ENCODE data around the gene GPR25.

Gene GPR25

DNA sequence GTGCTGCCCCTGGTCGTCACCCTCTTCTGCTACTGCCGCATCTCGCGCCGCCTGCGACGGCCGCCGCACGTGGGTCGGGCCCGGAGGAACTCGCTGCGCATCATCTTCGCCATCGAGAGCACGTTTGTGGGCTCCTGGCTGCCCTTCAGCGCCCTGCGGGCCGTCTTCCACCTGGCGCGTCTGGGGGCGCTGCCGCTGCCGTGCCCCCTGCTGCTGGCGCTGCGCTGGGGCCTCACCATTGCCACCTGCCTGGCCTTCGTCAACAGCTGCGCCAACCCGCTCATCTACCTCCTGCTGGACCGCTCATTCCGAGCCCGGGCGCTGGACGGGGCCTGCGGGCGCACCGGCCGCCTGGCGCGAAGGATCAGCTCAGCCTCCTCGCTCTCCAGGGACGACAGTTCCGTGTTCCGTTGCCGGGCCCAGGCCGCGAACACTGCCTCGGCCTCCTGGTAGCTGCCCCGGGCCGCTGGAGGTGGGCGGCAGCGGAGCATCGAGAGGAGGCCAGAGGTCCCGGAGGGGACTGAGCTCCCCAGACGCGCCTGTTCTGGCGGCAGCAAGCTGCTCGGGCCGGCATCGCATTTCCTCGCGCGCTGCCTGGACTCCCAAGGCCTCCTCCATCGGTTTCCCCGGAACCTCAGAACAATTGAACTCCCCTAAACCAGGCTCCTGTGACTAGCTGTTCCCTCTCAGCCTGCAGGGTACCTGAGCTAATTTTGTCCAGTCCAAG, 1.1 kb downstream of the GPR25 start:
- no peak for DNase-seq

GRCh38 chr1:200874694-200875093, 1.9 kb downstream of the GPR25 start:
- DNase-seq, result no peak

GRCh38 chr1:200875416-200875815, 2.6 kb downstream of the GPR25 start:
- DNase-seq, result no peak

- DNase-seq, result no peak
These were observed 4.2 kb downstream of the GPR25 start for GRCh38 chr1:200877010-200877409.

GRCh38 chr1:200877839-200878551, 5.2 kb downstream of the GPR25 start:
- no peak for DNase-seq

DNA sequence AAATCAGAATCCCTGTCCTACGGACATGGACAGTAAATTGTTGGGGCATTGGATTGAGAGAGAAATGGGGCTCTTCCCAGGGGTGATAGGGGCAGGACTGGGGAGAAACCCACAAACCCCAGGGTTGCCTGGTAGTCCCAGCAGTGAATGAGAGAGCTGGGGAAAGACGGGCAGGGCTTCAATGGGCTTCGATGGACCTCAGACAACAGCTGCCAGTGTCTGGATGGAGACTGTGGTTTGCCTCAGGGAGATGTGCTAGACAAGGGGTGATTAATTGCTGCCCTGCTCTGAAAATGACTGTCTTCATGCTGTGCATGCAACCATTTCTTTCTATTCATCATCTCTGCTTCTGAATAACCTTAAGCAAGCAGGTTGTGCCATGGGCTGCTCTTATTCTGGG, 7.4 kb downstream of the GPR25 start:
- DNase-seq, result no peak

DNA sequence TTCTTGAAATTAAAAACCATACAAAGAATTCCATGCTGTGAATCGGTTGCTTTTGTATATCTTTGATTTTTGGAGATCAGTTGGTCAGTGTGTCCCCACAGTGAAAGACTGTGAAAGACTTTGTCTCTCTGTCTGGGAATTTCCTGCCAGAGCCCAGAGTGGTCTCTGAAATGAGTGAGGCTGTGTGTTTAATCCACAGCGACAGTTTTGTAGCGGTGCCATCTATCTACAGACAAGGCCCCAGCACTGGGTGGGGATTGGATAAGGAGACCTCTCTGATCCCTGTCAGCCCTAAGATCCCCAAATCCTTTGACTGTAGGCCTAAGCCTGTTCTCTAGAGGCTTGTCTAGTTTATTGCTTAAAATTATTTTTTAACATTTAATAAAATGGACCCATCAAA, 10.3 kb downstream of the GPR25 start:
- DNase-seq, result no peak

GRCh38 chr1:200885623-200886402, 13.0 kb downstream of the GPR25 start:
- no peak for DNase-seq

- DNase-seq, result no peak
These were observed 13.8 kb downstream of the GPR25 start for GRCh38 chr1:200886594-200886993.

- no peak for DNase-seq
These were observed 14.3 kb downstream of the GPR25 start for GRCh38 chr1:200887036-200887435.

- DNase-seq, result no peak
These were observed 15.1 kb downstream of the GPR25 start for GRCh38 chr1:200887772-200888348.

DNA sequence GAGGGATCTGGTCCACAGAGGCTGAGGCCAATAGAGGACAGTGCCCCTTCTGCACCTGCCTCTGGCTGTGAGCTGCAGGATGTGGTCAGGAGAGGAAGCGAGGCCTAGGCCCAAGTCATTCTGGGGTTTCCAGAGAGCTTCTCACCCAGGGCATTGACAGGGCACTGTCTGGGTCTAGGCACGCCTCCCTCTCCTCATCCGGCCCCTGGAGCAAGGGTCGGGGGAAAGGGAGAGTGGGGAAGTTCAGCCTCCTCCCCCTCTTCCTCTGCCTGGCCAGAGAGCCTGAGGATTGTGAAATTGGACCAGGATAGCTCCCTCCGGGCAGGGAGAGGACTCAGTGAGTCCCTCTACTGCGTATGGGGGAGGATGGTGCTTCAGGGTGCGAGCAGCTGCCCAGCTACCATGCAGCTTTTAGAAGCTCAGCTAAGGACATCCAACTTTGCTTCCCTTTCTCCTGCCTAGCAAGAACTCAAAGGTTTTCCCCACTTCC, 15.6 kb downstream of the GPR25 start:
- no peak for DNase-seq

GRCh38 chr1:200889571-200889970, 16.8 kb downstream of the GPR25 start:
- no peak for DNase-seq

- DNase-seq, result no peak
These were observed 17.2 kb downstream of the GPR25 start for GRCh38 chr1:200890027-200890426.

DNA sequence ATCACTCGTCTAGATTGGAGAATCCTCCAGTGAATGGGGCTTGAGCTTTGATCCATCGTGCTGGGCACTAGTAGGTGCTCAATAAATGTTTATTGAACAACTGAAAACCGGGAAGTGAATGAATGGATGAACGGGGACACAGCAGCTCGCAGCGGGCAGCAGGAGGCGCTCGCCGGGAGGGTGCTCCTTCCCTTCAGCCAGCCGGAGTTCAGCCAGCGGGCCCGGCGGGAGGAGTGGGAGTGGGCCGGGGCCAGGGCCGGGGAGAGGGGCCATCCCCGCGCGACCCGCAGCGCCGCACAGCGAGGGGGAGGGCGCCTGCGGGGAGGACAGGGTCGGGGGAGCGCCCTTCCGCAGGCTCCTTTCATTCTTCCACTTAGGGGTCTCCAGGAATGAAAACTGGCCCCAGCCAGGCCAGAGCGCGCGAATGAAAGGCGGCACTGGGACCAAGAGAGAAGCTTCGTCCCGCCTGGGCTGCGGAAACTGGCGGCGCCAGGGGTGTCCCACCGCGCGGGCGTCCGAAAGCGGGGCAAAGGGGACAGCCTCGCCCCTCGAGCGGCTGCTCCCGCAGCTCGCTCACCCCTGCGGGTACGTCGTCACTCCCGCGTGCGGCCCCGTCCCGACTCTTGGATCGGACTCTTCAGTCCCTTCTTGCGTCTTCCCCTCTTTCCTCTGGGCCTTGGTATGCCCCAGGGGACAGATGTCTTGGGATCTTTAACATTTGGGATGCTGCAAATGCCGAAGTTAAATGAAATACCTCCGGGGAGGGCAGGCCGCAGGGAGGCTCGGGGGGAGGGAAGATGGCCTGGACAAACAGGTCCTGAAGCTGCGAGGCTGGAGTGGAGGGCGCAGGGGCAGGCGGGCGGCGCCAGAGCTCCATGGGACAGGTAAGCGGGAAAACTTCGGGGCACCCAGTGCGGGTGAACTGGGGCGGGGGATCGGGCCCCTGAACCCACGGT, 18.3 kb downstream of the GPR25 start:
- no peak for DNase-seq

- DNase-seq, result no peak
These were observed 19.0 kb downstream of the GPR25 start for GRCh38 chr1:200891774-200892157.

GRCh38 chr1:200892546-200892945, 19.8 kb downstream of the GPR25 start:
- DNase-seq, result no peak

GRCh38 chr1:200892958-200893357, 20.2 kb downstream of the GPR25 start:
- no peak for DNase-seq

- no peak for DNase-seq
These were observed 20.7 kb downstream of the GPR25 start for GRCh38 chr1:200893411-200893901.

DNA sequence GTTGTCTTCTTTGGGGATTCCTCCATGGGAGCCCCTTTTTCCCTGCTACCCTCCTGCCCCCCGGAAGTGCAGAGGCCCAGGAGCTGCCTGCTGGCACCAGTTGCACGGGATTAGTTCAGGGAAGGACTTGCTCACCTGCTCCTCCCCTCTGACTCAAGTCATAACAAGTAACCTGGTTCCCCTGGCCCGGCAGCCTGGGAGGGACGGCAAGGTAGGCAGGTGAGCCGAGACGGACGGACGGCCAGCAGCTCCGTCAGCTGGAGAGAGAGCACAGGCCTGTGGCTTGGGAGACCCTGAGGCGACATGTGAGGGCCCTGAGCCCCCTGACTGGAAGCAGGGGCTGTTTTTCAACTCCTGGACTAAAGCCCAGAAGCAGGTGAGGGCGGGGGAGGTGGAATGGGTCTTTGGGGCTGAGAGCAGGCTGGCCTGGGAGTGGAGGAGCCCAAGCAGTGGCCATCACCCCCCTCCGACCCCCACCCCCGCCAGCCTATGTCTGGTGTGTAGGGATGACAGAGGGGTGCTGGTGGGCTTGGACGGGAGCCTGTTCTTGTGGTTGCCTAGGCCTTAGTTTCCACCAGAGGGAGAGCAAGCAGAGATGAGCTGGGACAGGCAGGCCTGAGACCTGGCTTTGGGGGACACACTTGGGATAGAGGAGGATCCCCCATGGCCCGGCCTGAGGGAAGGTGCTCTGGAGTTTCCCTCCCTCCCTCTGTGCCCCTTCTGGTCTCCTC, 22.1 kb downstream of the GPR25 start, which contains the start of gene INAVA:
TSS of gene INAVA (plus strand) at position 189 of the 731 bp plus-strand sequence. CDS start 3,501 bp downstream, outside the sequence.
- no peak for DNase-seq

DNA sequence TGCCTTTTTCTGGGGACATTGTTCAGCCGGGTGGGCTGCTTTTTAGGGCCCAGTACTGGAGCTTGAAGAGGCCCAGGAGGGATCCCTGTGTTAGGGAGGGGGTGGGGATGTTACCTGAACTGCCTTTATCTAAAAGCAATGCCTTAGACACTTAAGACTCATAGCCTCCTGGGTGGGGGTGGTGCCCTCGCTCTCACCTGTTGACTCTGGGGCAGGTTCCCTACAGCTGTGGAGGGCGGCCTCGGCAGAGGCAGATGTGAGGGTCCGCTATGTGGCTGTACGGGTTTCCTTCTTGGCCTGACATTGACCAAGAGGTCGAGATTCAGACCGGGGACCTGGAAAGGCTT, 22.6 kb downstream of the GPR25 start:
- DNase-seq, result no peak

Measured in activated gamma-delta T cell (primary cell).